GM12874 (cell line): ENCODE measurements around the gene FMOD.

ENCODE experiments used
- TF ChIP-seq, protein P1 (sequence below): IDR thresholded peaks from 2 replicates; pipeline ENCODE4 v1.5.1; 2011; ENCODE audit warnings: low read depth, mild to moderate bottlenecking, control low read depth, low read length, moderate library complexity; ENCODE audit not compliant: insufficient read depth

Gene FMOD

DNA sequence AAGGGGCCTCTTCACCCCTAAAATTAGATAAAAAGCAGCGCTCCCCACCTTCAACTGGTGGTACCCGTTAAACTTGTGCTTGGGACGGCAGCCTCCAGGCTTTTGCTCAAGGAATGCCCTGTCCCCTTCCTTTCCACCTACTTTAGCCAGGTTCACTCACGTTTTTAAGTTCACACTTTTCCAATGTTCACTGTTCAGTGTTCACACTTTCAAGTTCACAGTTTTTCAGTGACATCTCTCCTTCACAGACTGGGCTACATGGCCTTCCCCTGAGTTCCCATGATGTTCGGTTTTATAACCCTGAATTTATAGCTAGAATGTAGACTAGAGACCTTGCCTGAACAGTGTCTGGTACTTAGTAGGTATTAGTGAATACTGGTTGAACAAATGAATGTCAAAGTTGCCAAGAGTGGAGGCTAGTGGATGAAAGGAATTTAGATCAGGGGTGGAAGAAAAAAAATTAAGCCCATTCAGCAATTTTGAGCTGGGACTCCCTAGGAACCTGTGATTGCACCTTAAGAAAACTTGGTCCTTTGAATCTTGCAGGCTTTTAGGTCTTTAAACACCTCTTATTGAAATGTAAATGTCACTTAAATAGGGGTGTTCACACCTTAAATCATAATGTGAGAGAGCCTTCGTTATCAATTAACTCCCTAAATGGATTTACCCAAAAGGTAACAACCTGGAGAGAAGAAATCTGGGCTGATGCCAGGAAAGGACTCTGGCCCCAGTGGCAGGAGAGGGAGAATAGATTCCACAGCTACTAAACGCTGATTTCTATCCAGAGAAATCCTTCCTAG, 33.3 kb downstream of the FMOD start:
- TF ChIP-seq, protein P1, sequence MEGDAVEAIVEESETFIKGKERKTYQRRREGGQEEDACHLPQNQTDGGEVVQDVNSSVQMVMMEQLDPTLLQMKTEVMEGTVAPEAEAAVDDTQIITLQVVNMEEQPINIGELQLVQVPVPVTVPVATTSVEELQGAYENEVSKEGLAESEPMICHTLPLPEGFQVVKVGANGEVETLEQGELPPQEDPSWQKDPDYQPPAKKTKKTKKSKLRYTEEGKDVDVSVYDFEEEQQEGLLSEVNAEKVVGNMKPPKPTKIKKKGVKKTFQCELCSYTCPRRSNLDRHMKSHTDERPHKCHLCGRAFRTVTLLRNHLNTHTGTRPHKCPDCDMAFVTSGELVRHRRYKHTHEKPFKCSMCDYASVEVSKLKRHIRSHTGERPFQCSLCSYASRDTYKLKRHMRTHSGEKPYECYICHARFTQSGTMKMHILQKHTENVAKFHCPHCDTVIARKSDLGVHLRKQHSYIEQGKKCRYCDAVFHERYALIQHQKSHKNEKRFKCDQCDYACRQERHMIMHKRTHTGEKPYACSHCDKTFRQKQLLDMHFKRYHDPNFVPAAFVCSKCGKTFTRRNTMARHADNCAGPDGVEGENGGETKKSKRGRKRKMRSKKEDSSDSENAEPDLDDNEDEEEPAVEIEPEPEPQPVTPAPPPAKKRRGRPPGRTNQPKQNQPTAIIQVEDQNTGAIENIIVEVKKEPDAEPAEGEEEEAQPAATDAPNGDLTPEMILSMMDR = no peak

DNA sequence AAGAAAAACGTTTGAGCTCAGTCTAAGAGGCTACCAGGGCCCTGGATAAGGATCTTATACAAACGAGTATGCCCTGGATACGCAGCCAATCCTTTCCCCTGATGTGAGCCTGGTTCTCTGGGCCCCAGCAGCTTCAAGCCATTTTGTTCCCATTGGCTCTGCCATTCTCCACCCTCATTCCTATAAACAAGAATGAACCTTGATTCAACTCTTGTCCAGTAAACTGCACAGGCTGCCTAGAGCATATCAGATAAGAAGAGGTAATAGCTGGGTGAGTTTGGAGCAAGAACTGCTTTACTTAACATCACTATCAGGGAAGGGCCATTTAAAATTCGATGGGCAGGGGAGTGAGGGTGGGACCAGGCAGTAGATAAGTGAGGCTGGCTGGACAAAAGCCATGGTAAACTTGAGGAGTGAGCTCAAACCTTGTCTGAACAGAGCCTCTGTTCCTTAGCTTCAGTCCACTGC, 34.3 kb downstream of the FMOD start:
- TF ChIP-seq, protein P1 = no peak

DNA sequence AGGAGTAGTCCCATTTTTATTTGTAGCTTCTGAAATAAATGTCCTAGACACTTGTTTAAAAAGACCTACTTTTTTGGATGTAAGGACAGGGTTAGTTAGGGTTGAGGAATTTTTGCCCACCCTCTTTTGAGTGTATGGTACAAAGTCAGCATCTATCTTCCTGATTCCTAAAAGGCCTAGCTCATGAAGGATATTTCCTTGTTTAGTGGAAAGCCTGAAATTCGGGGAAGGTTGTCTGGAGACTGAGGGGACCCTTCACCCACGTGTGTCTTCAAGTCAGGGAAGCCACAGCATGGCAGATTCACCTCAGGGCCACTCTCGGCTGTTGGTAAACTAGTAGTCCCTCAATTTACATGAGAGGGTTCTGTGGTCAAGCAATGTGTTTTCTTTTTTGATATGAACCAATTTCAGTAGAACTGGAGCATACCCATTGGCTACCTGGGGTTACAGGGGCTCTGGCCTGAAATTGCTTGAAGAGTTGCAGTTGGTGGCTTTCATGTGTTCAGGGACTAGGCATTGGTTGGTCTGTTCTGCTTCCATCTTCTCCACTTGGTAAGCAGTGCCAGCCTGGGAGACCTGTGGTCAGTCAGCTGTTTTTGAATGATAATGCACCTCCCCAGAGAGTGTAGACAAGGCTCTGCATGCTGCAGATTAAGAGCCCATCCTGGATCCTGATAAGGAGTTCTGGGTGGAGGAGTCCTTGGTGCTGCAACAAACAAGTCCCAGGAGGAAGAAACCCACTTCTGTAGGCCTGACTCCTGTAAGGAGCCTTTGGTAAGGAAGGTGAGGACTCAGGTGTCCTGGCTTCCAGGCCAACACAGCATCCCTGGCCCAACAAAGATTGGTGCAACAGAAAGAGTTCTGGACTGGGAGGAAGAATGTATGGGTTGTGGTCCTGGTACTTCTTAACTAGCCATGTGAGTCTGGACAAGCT, 39.3 kb downstream of the FMOD start:
- TF ChIP-seq, protein P1 = no peak

DNA sequence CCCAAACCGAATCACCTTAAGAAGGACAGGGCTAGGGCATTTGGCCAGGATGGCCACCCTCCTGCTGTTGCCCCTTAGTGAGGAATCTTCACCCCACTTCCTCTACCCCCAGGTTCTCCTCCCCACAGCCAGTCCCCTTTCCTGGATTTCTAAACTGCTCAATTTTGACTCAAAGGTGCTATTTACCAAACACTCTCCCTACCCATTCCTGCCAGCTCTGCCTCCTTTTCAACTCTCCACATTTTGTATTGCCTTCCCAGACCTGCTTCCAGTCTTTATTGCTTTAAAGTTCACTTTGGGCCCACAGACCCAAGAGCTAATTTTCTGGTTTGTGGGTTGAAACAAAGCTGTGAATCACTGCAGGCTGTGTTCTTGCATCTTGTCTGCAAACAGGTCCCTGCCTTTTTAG, 42.0 kb downstream of the FMOD start:
- TF ChIP-seq, protein P1 = no peak

DNA sequence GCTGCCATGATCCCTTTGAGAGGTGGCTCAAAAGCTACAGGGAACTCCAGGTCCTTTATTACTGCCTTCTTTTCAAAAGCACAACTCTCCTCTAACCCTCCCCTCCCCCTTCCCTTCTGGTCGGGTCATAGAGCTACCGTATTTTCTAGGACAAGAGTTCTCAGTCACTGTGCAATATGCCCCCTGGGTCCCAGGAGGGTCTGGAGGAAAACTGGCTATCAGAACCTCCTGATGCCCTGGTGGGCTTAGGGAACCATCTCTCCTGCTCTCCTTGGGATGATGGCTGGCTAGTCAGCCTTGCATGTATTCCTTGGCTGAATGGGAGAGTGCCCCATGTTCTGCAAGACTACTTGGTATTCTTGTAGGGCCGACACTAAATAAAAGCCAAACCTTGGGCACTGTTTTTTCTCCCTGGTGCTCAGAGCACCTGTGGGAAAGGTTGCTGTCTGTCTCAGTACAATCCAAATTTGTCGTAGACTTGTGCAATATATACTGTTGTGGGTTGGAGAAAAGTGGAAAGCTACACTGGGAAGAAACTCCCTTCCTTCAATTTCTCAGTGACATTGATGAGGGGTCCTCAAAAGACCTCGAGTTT, 42.5 kb downstream of the FMOD start:
- TF ChIP-seq, protein P1 = no peak

DNA sequence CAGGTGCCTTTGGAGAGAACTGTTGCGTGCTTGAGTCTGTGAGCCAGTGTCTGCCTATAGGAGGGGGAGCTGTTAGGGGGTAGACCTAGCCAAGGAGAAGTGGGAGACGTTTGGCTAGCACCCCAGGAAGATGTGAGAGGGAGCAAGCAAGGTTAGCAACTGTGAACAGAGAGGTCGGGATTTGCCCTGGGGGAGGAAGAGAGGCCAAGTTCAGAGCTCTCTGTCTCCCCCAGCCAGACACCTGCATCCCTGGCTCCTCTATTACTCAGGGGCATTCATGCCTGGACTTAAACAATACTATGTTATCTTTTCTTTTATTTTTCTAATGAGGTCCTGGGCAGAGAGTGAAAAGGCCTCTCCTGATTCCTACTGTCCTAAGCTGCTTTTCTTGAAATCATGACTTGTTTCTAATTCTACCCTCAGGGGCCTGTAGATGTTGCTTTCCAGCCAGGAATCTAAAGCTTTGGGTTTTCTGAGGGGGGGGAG, 43.2 kb downstream of the FMOD start:
- TF ChIP-seq, protein P1 = no peak
